ENCODE measurements around the gene FAM50B.

Gene FAM50B

GRCh38 chr6:3865463-3865862, 16.3 kb downstream of the FAM50B start:
- Histone ChIP-seq H3K4me2 (no peak overlapping the region), H3K36me3 (ENCODE audit: insufficient read depth) (no peaks in the 10 kb centered on the region), H3K4me3 (IDR thresholded peaks at IDR 0.05; ENCODE audit: insufficient read depth, low read depth, low read length) (no peak overlapping the region), H3K27ac (no peak overlapping the region), H3K79me2 (ENCODE audit: insufficient read depth, low read depth) (no peaks in the 10 kb centered on the region), H3K27me3 (ENCODE audit: insufficient read depth, low read depth) (no peaks in the 10 kb centered on the region), H2AFZ (ENCODE audit: low read depth) (no peak overlapping the region), H3K9ac (no peak overlapping the region), H4K20me1 (ENCODE audit: insufficient read depth) (no peaks in the 10 kb centered on the region), H3K4me1 (ENCODE audit: low read depth, poor library complexity, severe bottlenecking) (no peaks in the 10 kb centered on the region)
- no peak for TF ChIP-seq CTCF (conservative IDR thresholded peaks at IDR 0.05; ENCODE audit: low read depth, low read length)

GRCh38 chr6:3867641-3868502, 18.7 kb downstream of the FAM50B start:
- H3K36me3 ChIP-seq (ENCODE audit: insufficient read depth), result no peaks in the 10 kb centered on the region
- H3K4me3 ChIP-seq (IDR thresholded peaks at IDR 0.05; ENCODE audit: insufficient read depth, low read depth, low read length), result no peak overlapping the region
- H4K20me1 ChIP-seq (ENCODE audit: insufficient read depth), result no peaks in the 10 kb centered on the region
- TF ChIP-seq CTCF (conservative IDR thresholded peaks at IDR 0.05; ENCODE audit: low read depth, low read length), result no peak
- H3K79me2 ChIP-seq (ENCODE audit: insufficient read depth, low read depth), result no peaks in the 10 kb centered on the region
- no peaks in the 10 kb centered on the region for H3K27me3 ChIP-seq (ENCODE audit: insufficient read depth, low read depth)
- H3K27ac ChIP-seq, result no peak overlapping the region
- no peak overlapping the region for H3K4me2 ChIP-seq
- H2AFZ ChIP-seq (ENCODE audit: low read depth), result no peak overlapping the region
- H3K9ac ChIP-seq, result no peak overlapping the region
- H3K4me1 ChIP-seq (ENCODE audit: low read depth, poor library complexity, severe bottlenecking), result no peaks in the 10 kb centered on the region

- no peak overlapping the region for H2AFZ ChIP-seq (ENCODE audit: low read depth)
- no peak for TF ChIP-seq CTCF (conservative IDR thresholded peaks at IDR 0.05; ENCODE audit: low read depth, low read length)
- no peak overlapping the region for H3K4me3 ChIP-seq (IDR thresholded peaks at IDR 0.05; ENCODE audit: insufficient read depth, low read depth, low read length)
- no peaks in the 10 kb centered on the region for H4K20me1 ChIP-seq (ENCODE audit: insufficient read depth)
- no peaks in the 10 kb centered on the region for H3K36me3 ChIP-seq (ENCODE audit: insufficient read depth)
- H3K79me2 ChIP-seq (ENCODE audit: insufficient read depth, low read depth), result no peaks in the 10 kb centered on the region
- H3K27ac ChIP-seq, result no peak overlapping the region
- no peak overlapping the region for H3K9ac ChIP-seq
- H3K27me3 ChIP-seq (ENCODE audit: insufficient read depth, low read depth), result no peaks in the 10 kb centered on the region
- H3K4me1 ChIP-seq (ENCODE audit: low read depth, poor library complexity, severe bottlenecking), result no peaks in the 10 kb centered on the region
- no peak overlapping the region for H3K4me2 ChIP-seq
Measured at GRCh38 chr6:3868544-3868943, 19.4 kb downstream of the FAM50B start.

GRCh38 chr6:3869284-3869631, 20.1 kb downstream of the FAM50B start:
- no peak overlapping the region for H3K4me2 ChIP-seq
- no peak overlapping the region for H2AFZ ChIP-seq (ENCODE audit: low read depth)
- no peak overlapping the region for H3K9ac ChIP-seq
- TF ChIP-seq CTCF (conservative IDR thresholded peaks at IDR 0.05; ENCODE audit: low read depth, low read length), result no peak
- no peaks in the 10 kb centered on the region for H3K4me1 ChIP-seq (ENCODE audit: low read depth, poor library complexity, severe bottlenecking)
- no peak overlapping the region for H3K27ac ChIP-seq
- H3K36me3 ChIP-seq (ENCODE audit: insufficient read depth), result no peaks in the 10 kb centered on the region
- H4K20me1 ChIP-seq (ENCODE audit: insufficient read depth), result no peaks in the 10 kb centered on the region
- H3K4me3 ChIP-seq (IDR thresholded peaks at IDR 0.05; ENCODE audit: insufficient read depth, low read depth, low read length), result no peak overlapping the region
- H3K27me3 ChIP-seq (ENCODE audit: insufficient read depth, low read depth), result no peaks in the 10 kb centered on the region
- H3K79me2 ChIP-seq (ENCODE audit: insufficient read depth, low read depth), result no peaks in the 10 kb centered on the region
